Medulla oblongata (tissue), 1 donor: ENCODE results near the gene PDE2A.

ENCODE experiments used
- DNase-seq: peaks from one replicate; pipeline ENCODE4 v3.0.0-alpha.2; 2015; ENCODE audit errors: extremely low spot score

The PDE2A gene

GRCh38 chr11:72615329-72615728, 58.9 kb downstream of the PDE2A start:
- no peak for DNase-seq

- DNase-seq, result no peak
Measured at GRCh38 chr11:72614381-72614780, 59.8 kb downstream of the PDE2A start.

- peak; percentile 61 for DNase-seq
Measured at GRCh38 chr11:72613977-72614376, 60.2 kb downstream of the PDE2A start.

DNA sequence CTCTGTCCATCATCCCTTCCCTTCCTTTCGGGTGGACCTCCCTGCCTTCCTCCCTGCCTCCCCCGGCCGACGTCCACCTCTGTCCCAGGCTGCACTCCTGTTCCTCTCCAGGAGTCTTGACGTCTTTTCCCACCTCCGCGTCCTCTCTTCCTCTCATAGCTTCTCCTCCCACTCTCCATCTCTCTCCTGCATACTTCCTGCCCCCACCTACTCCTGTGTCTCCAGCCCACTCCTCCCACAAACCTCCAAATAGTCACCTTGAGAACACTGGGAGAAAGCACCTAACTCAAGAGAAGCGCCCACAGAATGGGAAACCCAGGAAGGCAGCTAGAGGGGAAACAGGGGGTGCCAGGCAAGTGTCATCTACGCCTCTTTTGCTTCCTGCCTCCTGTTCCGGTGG, 60.8 kb downstream of the PDE2A start:
- no peak for DNase-seq

DNA sequence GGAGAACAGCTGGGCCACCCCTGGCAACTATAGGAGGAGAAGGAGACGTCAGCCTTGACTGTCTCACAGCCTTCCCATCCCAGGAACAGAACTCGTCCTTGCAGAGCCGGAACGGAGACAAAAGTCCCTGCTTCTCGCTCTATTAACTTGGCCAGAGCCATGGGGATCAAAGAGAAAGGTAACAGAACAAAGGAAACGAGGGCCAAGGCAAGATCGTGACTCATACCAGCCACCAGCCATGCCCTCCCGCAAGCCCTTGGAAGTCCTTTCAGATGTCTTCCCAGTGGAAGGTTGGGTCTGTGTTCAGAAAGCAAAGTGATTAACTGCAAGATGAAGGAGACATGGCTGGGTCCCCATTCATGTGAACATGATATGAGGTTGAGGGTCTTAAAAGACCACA, 64.7 kb downstream of the PDE2A start:
- DNase-seq, result no peak

DNA sequence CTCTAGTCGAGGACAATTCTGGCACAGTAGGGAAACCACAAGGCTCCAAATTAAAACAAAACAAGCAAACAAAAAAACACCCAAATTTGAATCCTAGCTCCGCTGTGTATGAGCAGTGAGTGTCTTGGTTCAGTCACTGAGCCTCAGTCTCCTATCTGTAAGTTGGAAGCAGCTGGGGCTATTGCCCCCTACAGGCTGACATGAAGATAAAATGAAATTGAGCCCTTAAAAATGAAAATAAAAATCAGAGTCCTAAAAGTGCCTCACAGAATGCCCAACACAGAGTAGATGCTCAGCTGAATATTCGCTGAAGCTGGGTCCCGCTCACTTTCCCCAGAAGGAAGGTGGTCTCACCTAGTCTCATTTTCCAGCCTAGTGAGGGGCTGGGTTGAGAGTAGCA, 65.2 kb downstream of the PDE2A start:
- no peak for DNase-seq

DNA sequence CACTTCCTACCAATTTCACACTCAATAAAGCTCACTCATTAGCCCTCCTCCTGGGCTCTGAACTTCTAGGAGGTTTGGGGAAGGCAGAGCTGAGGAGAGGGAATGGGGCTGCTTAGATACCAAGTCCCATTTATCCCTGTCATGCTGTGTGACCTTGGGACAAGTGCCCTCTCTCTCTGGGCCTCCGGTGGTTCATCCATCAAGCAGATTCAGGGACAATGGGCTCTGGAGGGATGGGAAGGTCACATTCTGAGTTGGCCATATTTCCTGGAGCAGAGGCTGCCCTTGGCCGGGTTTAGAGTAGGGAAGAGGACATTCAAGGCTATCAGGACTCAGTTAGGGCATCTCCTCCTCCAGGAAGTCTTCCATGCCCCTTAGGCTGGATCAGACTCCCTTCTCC, 66.7 kb downstream of the PDE2A start:
- DNase-seq, result no peak

DNA sequence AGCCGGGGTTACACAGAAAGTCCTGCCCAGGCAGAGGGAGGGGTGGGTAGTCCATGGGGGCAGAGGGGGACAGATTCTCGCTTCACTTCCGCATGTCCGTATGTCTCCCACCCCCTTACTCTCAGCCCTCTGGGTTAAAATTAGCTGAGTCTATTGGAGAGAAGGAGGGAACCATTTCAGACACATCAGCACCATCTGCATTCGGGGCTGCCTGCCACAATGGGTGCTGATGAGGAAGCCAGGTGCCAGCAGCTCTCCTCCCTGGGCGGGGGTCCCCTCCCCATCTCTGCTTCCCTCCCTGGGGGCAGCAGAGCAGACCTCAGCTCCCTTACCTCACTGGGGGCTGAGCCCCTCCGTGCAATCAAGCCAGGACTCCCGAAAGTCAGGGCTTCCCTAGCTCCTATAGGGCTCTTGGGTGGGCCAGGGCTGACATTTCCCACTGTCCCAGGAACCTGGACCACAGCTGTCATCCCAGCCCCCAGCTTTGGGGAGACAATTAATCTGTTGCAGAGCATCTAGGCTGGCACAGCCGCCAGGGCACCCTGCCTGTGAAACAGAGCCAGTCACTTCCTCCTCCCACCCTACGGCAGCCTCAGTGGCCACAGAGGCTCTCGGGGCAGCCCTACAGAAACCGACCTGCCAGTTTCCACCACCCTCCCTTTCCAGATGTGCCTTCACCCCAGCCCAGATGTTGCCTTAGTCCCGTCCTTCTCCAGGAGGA, 67.3 kb downstream of the PDE2A start:
- no peak for DNase-seq

DNA sequence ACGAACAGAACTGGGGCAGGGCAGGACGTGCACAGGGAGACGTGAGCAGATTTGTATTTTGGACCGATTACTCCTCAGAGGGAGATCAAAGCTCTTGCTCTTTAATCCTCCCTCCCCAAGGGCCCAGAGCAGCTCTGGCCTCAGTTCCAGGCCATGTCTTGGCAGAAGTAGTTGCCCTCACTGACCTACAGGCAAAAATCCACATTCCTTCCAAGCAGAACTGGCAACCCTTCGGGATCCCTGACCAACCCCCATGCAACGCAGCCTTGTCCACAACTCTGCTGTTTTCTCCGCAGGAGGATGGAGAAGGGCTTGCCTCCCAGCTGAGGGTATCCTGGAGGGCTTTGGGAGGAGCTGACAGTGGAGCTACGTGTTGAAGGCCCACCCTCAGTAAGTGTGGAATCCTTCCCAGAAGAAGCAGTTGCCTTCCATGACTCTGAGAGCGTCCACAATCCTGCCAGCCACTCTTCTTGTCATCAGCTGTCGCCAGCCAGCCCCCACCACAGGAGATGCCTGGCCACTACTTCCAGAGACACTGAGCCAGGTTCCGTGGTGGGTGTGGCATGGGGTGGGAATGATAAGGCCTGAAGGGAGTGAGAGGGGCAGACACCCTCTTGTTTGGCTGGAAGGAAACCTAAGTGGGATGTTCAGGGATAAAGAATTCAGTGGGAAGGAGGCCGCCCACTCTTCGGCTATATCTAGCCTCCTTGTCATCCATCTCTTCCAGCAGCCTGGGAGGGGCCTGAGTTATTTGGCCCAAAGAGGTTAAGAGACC, 68.1 kb downstream of the PDE2A start:
- DNase-seq, result no peak

DNA sequence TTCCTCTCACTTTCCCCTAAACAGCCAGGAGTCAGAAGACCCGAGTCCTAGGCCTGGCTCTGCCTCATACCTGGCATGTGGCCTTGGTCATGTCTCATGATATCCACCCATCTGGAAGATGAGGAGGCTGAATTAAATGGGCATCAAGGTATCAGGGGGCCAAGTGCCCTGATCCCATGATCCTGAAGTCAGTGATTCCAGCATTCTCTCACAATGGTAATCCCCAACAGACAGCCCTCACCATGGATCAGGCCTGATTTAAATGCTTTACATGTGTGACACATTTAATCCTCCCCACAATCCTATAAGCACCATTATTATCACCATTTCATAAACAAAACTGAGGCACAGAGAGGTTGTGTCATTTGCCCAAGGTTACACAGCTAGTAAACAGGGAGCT, 70.0 kb downstream of the PDE2A start:
- no peak for DNase-seq

DNA sequence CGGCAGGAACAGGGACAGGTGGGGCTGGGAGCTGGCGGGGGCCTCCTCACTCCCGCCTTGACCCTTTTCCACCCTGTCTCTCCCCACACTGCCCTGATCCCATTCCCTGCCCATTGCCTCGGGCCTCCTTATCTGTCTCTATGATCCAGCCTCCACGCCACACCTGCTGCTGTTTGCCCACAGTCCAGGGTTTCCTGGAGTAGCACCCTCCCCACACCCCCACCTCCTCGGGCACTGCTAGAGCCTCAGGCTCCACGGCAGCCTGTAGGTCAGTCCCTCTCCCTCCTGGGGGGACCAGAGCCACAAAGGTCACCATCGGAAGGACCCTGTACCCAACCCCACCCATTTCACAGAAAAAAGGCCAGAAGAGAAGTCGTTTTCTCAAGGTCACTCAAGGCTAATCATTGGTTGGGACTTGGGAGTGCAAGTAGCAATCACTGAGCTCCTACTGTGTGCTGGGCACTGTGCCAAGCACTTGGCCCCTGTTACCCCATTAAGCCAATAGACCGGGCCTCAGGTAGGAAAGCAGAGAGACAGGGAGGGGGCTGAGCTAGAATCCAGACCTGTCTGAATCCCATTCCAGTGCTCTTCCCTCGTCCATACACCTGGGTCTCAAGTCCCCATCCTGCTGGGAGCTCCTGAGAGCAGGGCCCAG, 71.8 kb downstream of the PDE2A start:
- no peak for DNase-seq

- DNase-seq, result no peak
Measured at GRCh38 chr11:72600557-72600956, 73.7 kb downstream of the PDE2A start.

DNA sequence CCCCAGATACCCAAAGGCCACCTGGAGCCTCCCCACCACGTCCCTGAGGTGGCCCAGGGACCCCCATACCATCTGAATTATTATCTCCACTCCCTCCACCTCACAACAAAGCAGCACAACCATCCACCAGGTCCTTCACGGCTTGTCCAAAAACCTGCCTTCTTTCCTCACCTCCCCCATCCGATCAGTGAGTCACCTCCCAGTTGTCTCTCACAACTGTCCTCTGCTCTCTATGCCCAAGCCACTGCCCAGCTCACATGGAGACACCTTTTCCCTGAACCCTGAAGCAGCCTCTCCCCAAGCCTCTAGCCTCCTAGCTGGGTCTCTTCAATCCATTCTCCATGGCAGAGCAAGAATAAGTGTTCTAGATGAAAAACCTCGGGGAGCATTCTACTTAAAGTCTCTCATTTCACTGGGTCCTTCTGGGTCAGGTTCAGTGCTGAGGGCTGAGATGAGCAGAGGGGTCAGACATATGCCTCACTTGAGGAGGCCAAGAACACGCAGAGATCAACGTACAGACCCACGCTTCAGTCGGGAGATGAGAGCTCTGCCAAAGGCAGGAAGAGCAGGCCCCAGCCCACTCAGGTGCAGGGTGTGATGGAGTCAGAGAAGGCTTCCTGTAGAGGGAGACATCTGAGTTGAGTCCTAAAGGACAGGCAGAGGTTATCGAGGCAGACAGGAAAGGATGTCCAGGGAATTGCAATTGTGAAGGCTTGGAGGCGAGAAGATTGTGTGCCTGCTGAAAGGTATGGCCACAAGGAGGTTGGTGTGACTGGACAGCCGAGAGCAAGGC, 74.7 kb downstream of the PDE2A start:
- no peak for DNase-seq

DNA sequence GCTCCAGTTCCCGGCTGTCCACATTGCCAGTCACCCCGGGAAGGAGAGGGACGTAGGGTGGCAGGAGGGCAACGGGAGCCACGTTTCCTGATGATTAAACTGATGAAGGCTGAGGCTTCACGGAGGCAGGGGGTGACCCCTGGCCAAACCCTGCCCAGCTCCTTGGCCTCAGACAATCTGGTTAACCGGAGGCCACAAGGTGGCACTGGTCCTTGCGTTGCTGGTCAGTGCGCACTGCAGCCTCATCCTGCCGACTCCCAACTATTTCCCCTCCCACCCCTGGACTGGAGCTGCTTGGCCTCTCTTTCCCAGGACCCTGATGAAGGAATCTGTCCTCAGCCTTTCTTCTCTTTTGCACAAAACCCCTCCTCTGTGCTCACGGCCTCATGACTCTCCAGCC, 75.3 kb downstream of the PDE2A start:
- DNase-seq, result peak; percentile 50

GRCh38 chr11:72598466-72598865, 75.8 kb downstream of the PDE2A start:
- DNase-seq, result no peak

- DNase-seq, result no peak
Measured at GRCh38 chr11:72597721-72598120, 76.5 kb downstream of the PDE2A start.

DNA sequence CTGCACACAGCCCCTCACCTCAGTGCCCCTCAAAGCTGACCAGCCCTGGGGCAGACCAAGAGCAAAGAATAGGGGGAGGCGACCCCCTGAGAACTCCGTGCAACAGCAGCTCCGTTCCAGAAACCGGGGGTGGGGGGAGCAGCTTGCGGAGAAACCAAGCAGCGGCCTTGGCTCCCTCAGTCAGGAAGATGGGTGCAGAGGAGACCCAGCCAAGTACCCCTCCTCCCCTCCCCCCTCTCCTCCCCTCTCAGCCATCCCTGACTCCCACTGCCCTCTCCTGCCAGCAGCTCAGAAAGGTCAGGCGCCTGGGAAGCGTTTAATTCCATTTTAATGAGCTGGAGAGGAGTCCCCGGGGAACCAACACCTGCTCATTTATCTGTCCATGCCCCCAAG, 78.9 kb downstream of the PDE2A start:
- no peak for DNase-seq

GRCh38 chr11:72594493-72595291, 79.5 kb downstream of the PDE2A start:
- no peak for DNase-seq

DNA sequence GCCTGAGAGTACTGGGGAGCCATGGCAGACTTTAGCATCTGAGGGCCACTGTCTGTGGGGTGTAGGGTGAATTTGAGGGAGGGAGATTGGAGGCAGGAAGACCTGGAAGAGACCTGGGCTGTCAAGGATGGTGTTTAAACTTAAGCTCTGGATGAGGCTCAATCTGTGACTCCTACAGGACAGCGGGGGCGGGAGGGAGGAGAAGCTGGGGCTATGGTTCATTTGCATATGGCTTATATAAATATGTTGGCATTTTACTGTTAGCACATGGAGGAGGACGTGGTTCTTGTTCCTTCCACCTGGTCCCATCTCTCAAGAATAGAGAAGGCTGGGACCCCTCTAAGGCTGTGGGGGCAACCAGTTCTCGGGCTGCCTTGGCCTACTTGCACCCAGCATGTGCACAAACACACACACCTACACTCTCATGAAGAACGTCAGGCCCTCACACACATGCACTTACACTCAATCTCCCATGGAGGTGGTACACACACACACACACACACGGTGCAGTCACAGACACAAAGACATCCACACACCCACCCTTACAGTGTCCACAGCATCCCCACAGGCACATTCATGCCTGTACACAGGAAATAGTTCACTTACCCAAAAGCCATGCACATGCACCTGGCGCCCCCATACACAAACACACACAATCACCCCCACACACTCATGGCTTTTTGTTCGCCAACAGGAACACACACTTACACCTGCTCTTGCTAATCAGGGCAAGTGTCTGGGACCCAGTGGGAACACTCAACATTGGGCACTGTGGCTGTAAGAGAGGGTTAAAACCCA, 81.3 kb downstream of the PDE2A start:
- DNase-seq, result no peak

DNA sequence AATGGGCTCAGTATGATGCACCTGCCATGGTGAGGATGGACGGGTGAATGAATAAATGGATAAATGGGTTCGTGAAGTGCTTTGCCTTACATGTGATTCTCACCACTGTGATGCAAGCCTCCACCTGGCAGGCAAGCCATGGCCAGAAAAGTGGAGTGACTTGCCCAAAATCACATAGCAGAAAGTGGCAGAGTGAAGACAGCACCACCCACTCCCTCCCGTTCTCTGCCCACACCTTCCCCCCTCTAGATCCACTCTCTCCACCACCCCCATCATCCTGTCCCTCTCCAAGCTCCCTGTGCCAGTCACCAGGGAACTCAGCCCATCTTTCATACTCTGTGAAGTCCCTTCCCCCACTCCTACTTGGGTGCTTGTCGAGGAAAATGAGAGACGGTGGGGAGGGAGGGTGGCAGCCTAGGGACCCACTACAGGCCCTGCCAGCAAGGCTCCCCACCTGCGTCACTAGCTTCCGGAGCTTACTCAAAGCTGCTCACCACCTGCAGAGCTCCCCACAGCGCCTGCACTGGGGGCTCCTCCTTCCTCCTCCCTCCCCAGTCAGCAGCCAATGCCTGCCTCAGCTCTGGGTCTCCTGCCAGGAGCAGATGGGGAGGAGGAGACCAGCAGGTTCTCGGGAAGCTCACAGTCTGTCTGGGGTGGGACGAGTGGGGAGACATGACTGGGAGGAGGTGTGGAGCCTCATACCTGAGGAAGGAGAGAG, 82.3 kb downstream of the PDE2A start:
- no peak for DNase-seq
